GM10248 (cell line): ENCODE measurements around the gene NECAB3.
"Not testable (repeated sequence)": the region's sequence is repeated elsewhere in the genome, so short reads cannot be mapped to it uniquely, and the experiment has no call there.

Source experiments
- CTCF ChIA-PET: fragments of 300-600 bp; sonication (Branson Sonifier 250); formaldehyde crosslinking; extraction: SDS; loops from one replicate; lab custom pipeline; 2021; ENCODE audit warnings: antibody characterized with exemption; lab: Yijun Ruan, JAX
- POLR2A ChIA-PET: fragments of 350-650 bp; sonication (Branson Sonifier 250); formaldehyde crosslinking; extraction: SDS; loops from one replicate; lab custom pipeline; 2020; ENCODE audit warnings: antibody characterized with exemption; lab: Yijun Ruan, JAX
- DNase-seq: peaks from one replicate; pipeline ENCODE4 v3.0.0; 2012; ENCODE audit errors: extremely low spot score
- TF ChIP-seq, protein P1 (sequence below): IDR thresholded peaks from 2 replicates; pipeline ENCODE4 v1.5.1; 2012; ENCODE audit warnings: mild to moderate bottlenecking, low read depth; ENCODE audit errors: extremely low read depth, missing control alignments, control extremely low read depth

Gene NECAB3

DNA sequence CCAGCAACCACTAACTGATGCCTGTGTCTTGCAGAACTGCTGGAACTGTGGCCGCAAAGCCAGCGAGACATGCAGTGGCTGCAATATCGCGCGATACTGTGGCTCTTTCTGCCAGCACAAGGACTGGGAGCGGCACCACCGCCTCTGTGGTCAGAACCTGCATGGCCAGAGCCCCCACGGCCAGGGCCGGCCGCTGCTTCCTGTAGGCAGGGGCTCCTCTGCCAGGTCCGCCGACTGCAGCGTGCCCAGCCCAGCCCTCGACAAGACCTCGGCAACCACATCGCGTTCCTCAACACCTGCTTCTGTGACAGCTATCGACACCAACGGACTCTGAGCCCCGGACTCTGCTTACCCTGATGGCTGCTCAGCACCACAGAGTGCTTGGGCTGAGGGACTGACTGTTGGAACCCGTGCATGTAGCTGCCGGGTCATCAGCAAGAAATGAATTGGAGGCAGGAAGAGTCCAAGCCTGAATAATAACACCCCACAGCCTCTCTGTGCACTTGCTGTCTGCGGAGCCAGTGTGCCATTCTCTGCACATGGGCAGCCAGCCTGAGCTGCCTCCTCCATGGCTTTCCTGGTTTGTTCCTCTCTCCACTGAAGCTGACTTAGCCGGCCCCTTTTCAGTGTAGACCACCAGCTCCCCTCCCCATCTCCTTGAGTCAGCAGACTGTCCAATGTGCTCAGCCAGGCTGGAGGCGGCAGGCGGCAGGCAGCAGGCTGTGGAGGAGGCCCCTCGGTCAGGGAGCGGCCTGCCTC is 29.7 kb downstream of the NECAB3 start:
- POLR2A ChIA-PET, result no interaction called here
- CTCF ChIA-PET, result interaction anchor here (1.3 to 1.8 kb wide), 3 partner anchors 10 to 174 kb away, joined by 3 to 5 read pairs (median 3); no protein-coding TSS in a partner anchor
- DNase-seq, result no peak
- TF ChIP-seq, protein P1, sequence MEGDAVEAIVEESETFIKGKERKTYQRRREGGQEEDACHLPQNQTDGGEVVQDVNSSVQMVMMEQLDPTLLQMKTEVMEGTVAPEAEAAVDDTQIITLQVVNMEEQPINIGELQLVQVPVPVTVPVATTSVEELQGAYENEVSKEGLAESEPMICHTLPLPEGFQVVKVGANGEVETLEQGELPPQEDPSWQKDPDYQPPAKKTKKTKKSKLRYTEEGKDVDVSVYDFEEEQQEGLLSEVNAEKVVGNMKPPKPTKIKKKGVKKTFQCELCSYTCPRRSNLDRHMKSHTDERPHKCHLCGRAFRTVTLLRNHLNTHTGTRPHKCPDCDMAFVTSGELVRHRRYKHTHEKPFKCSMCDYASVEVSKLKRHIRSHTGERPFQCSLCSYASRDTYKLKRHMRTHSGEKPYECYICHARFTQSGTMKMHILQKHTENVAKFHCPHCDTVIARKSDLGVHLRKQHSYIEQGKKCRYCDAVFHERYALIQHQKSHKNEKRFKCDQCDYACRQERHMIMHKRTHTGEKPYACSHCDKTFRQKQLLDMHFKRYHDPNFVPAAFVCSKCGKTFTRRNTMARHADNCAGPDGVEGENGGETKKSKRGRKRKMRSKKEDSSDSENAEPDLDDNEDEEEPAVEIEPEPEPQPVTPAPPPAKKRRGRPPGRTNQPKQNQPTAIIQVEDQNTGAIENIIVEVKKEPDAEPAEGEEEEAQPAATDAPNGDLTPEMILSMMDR, result no peak

DNA sequence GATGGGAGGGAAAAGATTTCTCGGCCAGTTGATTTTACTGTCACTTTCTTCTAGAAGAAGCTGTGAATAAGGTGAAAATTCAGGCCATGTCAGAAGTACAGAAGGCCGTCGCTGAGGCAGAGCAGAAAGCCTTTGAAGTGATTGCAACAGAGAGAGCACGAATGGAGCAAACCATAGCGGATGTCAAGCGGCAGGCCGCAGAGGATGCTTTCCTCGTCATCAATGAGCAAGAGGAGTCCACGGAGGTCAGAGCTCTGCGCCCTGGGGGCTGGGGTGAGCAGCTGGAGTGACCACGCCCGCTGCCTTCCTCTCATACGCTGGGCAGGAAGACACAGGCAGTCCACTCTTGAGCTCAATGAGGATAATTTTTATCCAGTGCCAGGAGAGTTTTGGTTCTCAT is 33.9 kb downstream of the NECAB3 start:
- no peak for DNase-seq
- TF ChIP-seq, protein P1, result no peak
- CTCF ChIA-PET, result interaction anchor here (0.9 to 1.8 kb wide), 5 partner anchors 9 to 35 kb away, joined by 3 to 7 read pairs (median 4); partner anchors contain the start of gene ACTL10
- POLR2A ChIA-PET, result no interaction called here

DNA sequence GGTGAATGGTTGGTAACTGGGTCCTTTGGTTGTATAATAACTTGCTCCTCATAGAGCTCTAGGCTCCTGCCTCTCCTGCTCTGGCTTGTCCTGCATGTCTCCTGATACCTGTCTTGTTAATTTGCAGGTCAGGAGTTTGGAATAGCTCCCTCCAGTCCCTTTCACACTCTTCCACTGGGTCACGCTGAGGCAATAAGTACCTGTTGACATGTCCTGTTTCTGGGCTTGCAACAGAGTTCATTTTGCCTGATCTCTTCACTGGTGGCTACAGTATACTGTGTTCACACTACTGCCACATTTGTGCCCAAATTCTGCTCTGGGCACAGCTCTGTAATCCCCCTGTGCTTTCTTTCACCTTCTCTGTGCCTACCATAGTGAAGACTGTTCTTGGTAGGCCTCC is 37.5 kb downstream of the NECAB3 start:
- DNase-seq, result no peak
- TF ChIP-seq, protein P1, result no peak
- CTCF ChIA-PET, result interaction anchor here (1.6 kb wide), 1 partner anchor 10 kb away, joined by 3 read pairs; no protein-coding TSS in a partner anchor
- POLR2A ChIA-PET, result no interaction called here

DNA sequence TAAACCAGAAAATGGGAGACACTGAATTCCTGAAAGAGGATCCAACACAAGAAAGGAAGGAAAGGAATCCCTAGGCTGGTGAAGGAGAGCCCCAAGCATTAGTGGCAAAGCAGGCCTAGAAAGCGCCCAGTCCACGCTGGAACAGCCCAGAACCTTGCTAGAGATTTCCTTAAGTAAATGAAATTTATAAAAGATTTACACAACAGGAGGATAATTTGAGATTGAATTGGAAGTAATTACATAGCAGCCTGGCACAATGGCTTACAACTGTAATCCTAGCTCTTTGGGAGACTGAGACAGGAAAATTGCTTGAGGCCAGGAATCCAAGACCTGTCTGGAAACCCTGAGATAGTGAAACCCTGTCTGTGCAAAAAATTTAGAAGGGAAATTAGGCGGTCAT is 38.9 kb downstream of the NECAB3 start:
- no peak for DNase-seq
- TF ChIP-seq, protein P1, result no peak
- CTCF ChIA-PET, result interaction anchor here (1.3 kb wide), 1 partner anchor 33 kb away, joined by 3 read pairs; no protein-coding TSS in a partner anchor
- POLR2A ChIA-PET, result no interaction called here

DNA sequence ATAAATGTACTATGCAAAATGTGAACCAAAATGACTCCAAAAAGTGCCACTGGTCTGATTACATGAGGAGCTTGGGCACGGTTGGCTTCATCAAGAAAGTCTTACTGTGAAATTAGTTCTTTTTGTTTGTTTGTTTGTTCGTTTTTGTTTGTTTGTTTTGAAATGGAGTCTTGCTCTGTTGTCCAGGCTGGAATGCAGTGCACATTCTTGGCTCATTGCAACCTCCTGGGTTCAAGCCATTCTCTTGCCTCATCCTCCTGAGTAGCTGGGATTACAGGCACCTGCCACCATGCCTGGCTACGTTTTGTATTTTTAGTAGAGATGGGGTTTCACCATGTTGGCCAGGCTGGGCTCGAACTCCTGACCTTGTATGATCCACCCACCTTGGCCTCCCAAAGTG is 42.3 kb downstream of the NECAB3 start:
- DNase-seq, POLR2A ChIA-PET: not testable (repeated sequence)
- CTCF ChIA-PET, result interaction anchor here (0.6 to 1.8 kb wide), 3 partner anchors 9 to 15 kb away, joined by 3 to 7 read pairs (median 3); no protein-coding TSS in a partner anchor

DNA sequence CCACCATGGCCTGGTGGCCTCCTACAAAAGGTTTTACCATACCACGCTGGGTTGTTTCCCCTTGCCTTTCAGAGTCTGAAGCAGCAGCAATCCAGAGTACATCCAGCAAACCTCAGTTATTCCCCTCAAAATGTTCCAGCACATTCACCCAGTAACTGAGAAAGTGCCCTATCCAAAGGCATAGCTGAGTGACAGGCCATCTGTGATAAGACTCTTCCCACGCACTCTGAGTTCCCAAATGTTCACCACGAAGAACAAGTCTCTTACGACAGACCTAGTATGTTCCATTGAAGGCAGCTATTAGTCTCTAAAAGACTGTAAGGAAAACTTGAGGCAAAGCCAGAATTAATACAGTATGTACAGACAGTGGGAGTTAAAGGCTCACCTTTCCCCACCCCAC is 43.7 kb downstream of the NECAB3 start:
- no peak for DNase-seq
- TF ChIP-seq, protein P1, result no peak
- POLR2A ChIA-PET, result no interaction called here
- CTCF ChIA-PET, result interaction anchor here (1.3 to 1.8 kb wide), 2 partner anchors 8 to 11 kb away, joined by 3 to 7 read pairs; no protein-coding TSS in a partner anchor

DNA sequence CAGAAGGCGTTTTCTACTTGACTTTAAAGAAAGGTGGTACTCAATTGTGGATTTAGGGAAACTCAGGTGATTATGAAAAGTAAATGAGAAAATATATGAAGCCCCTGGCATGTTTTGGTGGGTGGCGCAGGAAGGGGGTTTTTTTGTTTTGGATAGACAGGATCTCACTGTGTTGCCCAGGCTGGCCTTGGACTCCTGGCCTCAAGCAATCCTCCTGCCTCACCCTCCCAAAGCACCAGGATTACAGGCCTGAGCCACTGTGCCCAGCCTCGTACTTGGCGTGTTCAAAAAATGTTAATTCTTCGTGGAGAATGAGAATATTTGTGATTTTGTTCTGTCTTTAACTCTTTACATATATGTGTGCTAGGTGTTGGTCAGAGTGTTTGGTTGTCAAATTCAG is 44.2 kb downstream of the NECAB3 start:
- TF ChIP-seq, protein P1, result no peak
- POLR2A ChIA-PET, result no interaction called here
- CTCF ChIA-PET, result no interaction called here
- no peak for DNase-seq
